Trophoblast cell (in vitro differentiated cells and primary cell): ENCODE results near the gene CTNS.

Experiments used
- DNase-seq, 2 donors: peaks; one replicate each; pipeline ENCODE4 v3.0.0-alpha.2; 2016
- H2AFZ ChIP-seq: 2 replicates; pipeline ENCODE4 v1.6.1; 2013; ENCODE audit warnings: low read length, moderate library complexity, mild to moderate bottlenecking; ENCODE audit not compliant: insufficient read depth, poor library complexity
- H2AK5ac ChIP-seq: 2 replicates; pipeline ENCODE4 v1.6.1; 2013; ENCODE audit warnings: mild to moderate bottlenecking, low read length
- H2BK120ac ChIP-seq: 2 replicates; pipeline ENCODE4 v1.6.1; 2013; ENCODE audit warnings: low read length, mild to moderate bottlenecking, moderate library complexity; ENCODE audit not compliant: insufficient read depth, poor library complexity
- H2BK12ac ChIP-seq: 2 replicates; pipeline ENCODE4 v1.6.1; 2013; ENCODE audit warnings: mild to moderate bottlenecking, low read length, moderate library complexity
- H2BK5ac ChIP-seq: 2 replicates; pipeline ENCODE4 v1.6.1; 2013; ENCODE audit warnings: low read length, low read depth, moderate library complexity, mild to moderate bottlenecking; ENCODE audit not compliant: poor library complexity
- H3K14ac ChIP-seq: 2 replicates; pipeline ENCODE4 v1.6.1; 2013; ENCODE audit warnings: mild to moderate bottlenecking, low read length
- H3K18ac ChIP-seq: 2 replicates; pipeline ENCODE4 v1.6.1; 2013; ENCODE audit warnings: mild to moderate bottlenecking, low read length
- H3K23ac ChIP-seq: 2 replicates; pipeline ENCODE4 v1.6.1; 2013; ENCODE audit warnings: low read length
- H3K27ac ChIP-seq: 2 replicates; pipeline ENCODE4 v1.5.1; 2013; ENCODE audit warnings: low read depth, mild to moderate bottlenecking, inconsistent platforms, low read length, moderate library complexity
- H3K27me3 ChIP-seq: 2 replicates; pipeline ENCODE4 v1.6.1; 2013; ENCODE audit warnings: inconsistent platforms, mild to moderate bottlenecking, low read length, moderate library complexity; ENCODE audit not compliant: insufficient read depth
- H3K36me3 ChIP-seq, 2 experiments: 1 replicate in 1 of 2; 2 replicates in 1 of 2; pipeline ENCODE4 v1.6.1; 2013; ENCODE audit warnings: low read length in 2 of 2, mild to moderate bottlenecking in 2 of 2, moderate library complexity in 1 of 2; ENCODE audit not compliant: insufficient read depth in 2 of 2, control insufficient read depth in 1 of 2
- H3K4ac ChIP-seq: 2 replicates; pipeline ENCODE4 v1.6.1; 2013; ENCODE audit warnings: low read depth, mild to moderate bottlenecking, low read length, moderate library complexity
- H3K4me1 ChIP-seq, 2 experiments: 1 replicate in 1 of 2; 2 replicates in 1 of 2; pipeline ENCODE4 v1.6.1; 2013; ENCODE audit warnings: low read length in 2 of 2, mild to moderate bottlenecking in 2 of 2, moderate library complexity in 1 of 2; ENCODE audit not compliant: insufficient read depth in 2 of 2, control insufficient read depth in 1 of 2
- H3K4me2 ChIP-seq: 2 replicates; pipeline ENCODE4 v1.6.1; 2013; ENCODE audit warnings: inconsistent platforms, mild to moderate bottlenecking, low read length, moderate library complexity
- H3K4me3 ChIP-seq: 2 replicates; pipeline ENCODE4 v1.5.1; 2013; ENCODE audit warnings: mild to moderate bottlenecking, low read depth, low read length, inconsistent platforms
- H3K79me1 ChIP-seq: one replicate; pipeline ENCODE4 v1.6.1; 2013; ENCODE audit warnings: low read length
- H3K79me2 ChIP-seq: 2 replicates; pipeline ENCODE4 v1.6.1; 2013; ENCODE audit warnings: low read length, mild to moderate bottlenecking; ENCODE audit not compliant: control insufficient read depth, insufficient read depth, poor library complexity
- H3K9ac ChIP-seq: 2 replicates; pipeline ENCODE4 v1.6.1; 2013; ENCODE audit warnings: mild to moderate bottlenecking, low read length
- H3K9me3 ChIP-seq: 2 replicates; pipeline ENCODE4 v1.6.1; 2013; ENCODE audit warnings: low read depth, mild to moderate bottlenecking, control low read depth, inconsistent platforms, low read length; ENCODE audit not compliant: insufficient read depth
- H4K12ac ChIP-seq: 2 replicates; pipeline ENCODE4 v1.6.1; 2013; ENCODE audit warnings: low read depth, mild to moderate bottlenecking, low read length, moderate library complexity
- H4K8ac ChIP-seq: 2 replicates; pipeline ENCODE4 v1.6.1; 2013; ENCODE audit warnings: low read depth, mild to moderate bottlenecking, low read length, moderate library complexity
- H4K91ac ChIP-seq: one replicate; pipeline ENCODE4 v1.6.1; 2013; ENCODE audit warnings: low read depth, mild to moderate bottlenecking, low read length, moderate library complexity
- WGBS: extraction: QIAGEN DNeasy Blood & Tissue Kit; methylation state at CpG from one replicate; pipeline ENCODE4 v1.1.7; 2013; ENCODE audit warnings: missing lambda C conversion rate; ENCODE audit not compliant: insufficient read length, insufficient coverage; ENCODE audit errors: extremely low coverage; 5-methylcytosine and 5-hydroxymethylcytosine counted together

The CTNS gene

DNA sequence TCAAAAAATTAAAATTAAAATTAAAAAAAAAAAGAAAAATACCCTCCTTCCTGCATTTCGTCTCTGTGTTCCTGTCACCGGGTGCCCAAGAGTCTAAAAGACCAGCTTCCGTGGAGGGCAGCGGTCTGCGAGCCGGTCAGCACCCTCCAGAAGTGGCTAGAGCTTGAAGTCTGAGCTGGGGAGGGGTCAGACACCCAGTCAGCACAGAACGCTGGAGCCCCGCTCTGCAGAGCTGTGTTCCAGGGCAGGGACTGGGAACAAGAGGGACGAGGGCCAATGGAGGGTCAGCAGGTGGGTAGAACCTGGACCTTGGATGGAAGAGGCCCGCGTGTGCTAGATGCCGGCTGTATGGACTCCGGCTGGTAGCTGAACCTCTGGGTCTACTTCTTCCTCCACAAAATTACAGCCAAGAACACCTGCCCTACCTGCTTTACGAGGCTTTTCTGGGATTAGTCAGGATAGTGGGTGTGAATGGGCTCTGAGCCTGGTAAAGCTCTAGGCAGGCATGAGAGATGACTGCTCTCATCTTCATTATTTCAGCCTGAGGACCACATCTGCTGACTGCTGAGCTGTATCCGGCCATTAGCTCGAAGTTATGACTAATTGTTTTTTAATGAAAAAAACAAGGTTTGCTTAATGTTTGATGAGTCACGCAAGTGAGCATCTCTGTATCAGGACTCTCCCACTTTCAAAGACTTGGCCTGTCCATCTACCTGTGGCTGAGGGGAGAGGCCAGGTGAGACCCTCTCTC lies 33.3 kb upstream of the CTNS start:
- Histone ChIP-seq H3K4ac (no peak overlapping the region), H4K91ac (no peak overlapping the region), H3K4me2 (no peak overlapping the region), H3K27ac (no peak overlapping the region), H3K36me3 (peaks cover 9 to 12% of the 10 kb centered on the region in 2 experiments), H3K14ac (no peak overlapping the region), H3K79me2 (no peaks in the 10 kb centered on the region), H2BK5ac (no peak overlapping the region), H3K18ac (no peak overlapping the region), H2BK120ac (no peak overlapping the region), H2BK12ac (no peak overlapping the region), H2AK5ac (no peak overlapping the region), H3K9ac (no peak overlapping the region), H4K12ac (no peak overlapping the region), H3K9me3 (peaks cover 5% of the 10 kb centered on the region), H3K4me1 (no peaks in the 10 kb centered on the region), H4K8ac (no peak overlapping the region), H3K23ac (no peak overlapping the region), H3K27me3 (no peaks in the 10 kb centered on the region), H3K79me1 (no peaks in the 10 kb centered on the region), H3K4me3 (no peak overlapping the region), H2AFZ (no peak overlapping the region)
- DNase-seq: peak; percentile 10 to 17
- WGBS: no CpG with 5 or more reads among the region's 17 CpGs

DNA sequence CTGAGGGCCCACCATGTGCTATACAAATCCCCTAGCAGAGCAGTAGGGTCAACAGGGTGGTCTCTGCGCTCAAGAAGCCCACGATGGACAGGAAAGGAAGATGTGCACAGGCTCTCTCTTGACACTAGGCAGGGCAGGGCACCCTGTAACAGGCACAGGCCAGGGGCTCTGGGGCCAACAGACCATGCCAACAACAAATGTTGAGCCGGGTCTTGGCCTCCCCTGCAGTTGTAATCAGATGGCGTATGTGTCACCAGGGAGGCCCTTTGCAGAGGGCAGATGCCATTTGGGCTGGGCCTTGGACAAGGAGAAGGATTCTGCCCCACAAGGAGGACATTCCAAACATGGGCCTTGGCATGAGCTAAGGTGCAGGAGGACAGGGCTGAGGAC lies 32.7 kb upstream of the CTNS start:
- Histone ChIP-seq H3K18ac (no peak overlapping the region), H3K4ac (no peak overlapping the region), H3K9me3 (peaks cover 5% of the 10 kb centered on the region), H2BK12ac (no peak overlapping the region), H3K23ac (no peak overlapping the region), H4K91ac (no peak overlapping the region), H3K9ac (no peak overlapping the region), H3K14ac (no peak overlapping the region), H2BK5ac (no peak overlapping the region), H2AFZ (no peak overlapping the region), H3K4me1 (no peaks in the 10 kb centered on the region), H4K12ac (no peak overlapping the region), H2BK120ac (no peak overlapping the region), H3K4me3 (no peak overlapping the region), H3K27ac (no peak overlapping the region), H3K4me2 (no peak overlapping the region), H3K79me1 (no peaks in the 10 kb centered on the region), H3K79me2 (no peaks in the 10 kb centered on the region), H2AK5ac (no peak overlapping the region), H3K36me3 (peaks cover 11 to 12% of the 10 kb centered on the region in 2 experiments), H3K27me3 (no peaks in the 10 kb centered on the region), H4K8ac (no peak overlapping the region)
- WGBS: no CpG with 5 or more reads among the region's 4 CpGs
- no peak for DNase-seq

DNA sequence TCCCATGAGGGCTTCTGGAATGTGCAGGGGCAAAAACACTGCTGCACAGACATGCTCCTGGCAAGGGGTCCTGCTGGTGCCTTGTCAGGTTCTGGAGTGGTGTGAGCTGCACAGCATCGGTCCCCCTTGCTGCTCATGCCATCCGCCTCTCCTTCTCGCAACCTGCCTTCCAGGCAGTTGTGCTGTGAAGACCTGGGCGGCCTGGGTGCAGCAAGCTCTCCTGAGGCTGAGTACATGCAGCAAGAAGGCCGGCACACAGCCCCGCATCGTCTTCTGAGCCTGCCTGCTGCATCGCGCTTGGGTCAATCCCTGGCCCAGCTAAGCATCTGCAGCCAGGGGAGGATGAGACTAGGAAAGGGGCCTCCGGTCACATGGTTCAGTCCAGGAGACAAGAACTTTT lies 26.9 kb upstream of the CTNS start:
- WGBS: no CpG with 5 or more reads among the region's 10 CpGs
- Histone ChIP-seq H2BK120ac (no peak overlapping the region), H3K18ac (no peak overlapping the region), H3K4ac (no peak overlapping the region), H3K79me1 (no peaks in the 10 kb centered on the region), H3K4me2 (no peak overlapping the region), H3K23ac (no peak overlapping the region), H3K14ac (no peak overlapping the region), H3K79me2 (no peaks in the 10 kb centered on the region), H3K9ac (no peak overlapping the region), H3K36me3 (peaks cover 38 to 39% of the 10 kb centered on the region in 2 experiments), H2AFZ (no peak overlapping the region), H3K27ac (no peak overlapping the region), H3K4me1 (no peaks in the 10 kb centered on the region), H2BK12ac (no peak overlapping the region), H3K4me3 (no peak overlapping the region), H4K91ac (no peak overlapping the region), H3K27me3 (no peaks in the 10 kb centered on the region), H4K8ac (no peak overlapping the region), H4K12ac (no peak overlapping the region), H2BK5ac (no peak overlapping the region), H3K9me3 (peaks cover 8% of the 10 kb centered on the region), H2AK5ac (no peak overlapping the region)
- no peak for DNase-seq

DNA sequence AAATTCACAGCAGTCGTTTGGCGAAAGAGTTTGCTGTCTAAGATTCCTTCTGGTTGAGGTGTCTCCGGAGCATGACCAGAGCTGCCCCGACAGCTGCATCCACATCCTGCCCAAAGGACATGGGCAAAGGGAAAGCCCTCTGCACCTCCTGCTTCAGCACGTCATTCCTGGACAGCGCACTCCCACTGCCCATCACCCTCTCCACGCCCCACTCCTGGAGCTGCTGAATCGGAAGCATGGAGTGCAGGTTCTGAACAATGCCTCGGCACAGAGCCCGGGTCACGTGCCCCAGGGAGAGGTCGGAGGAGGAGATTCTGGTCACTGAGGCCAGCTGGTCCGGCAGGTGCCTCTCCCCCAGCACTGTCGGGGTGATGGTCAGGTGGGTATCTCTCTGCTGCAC lies 26.0 kb upstream of the CTNS start:
- Histone ChIP-seq H3K4ac (no peak overlapping the region), H2BK12ac (no peak overlapping the region), H3K9ac (no peak overlapping the region), H4K12ac (no peak overlapping the region), H3K79me1 (no peaks in the 10 kb centered on the region), H4K8ac (no peak overlapping the region), H4K91ac (no peak overlapping the region), H2AFZ (no peak overlapping the region), H3K27ac (no peak overlapping the region), H3K4me3 (no peak overlapping the region), H3K79me2 (no peaks in the 10 kb centered on the region), H3K14ac (no peak overlapping the region), H2BK5ac (no peak overlapping the region), H3K27me3 (no peaks in the 10 kb centered on the region), H2AK5ac (no peak overlapping the region), H3K4me2 (no peak overlapping the region), H3K4me1 (no peaks in the 10 kb centered on the region), H3K9me3 (peaks cover 8% of the 10 kb centered on the region), H3K18ac (no peak overlapping the region), H3K36me3 (peaks cover 45 to 46% of the 10 kb centered on the region in 2 experiments), H3K23ac (no peak overlapping the region), H2BK120ac (no peak overlapping the region)
- WGBS: no CpG with 5 or more reads among the region's 14 CpGs
- no peak for DNase-seq
